ENCODE results near the gene CYP2F1. TPM values are rescaled to one million over a fixed set of nuclear protein-coding genes. Genes with fewer than 3 reads are reported as not detected.

The CYP2F1 gene
- total and polyA plus RNA-seq, 2 of the 13 experiments (the other 11 are each of a cell fraction or from before 2014, with no cell fraction given) = not detected

GRCh38 chr19:41076286-41076685 lies 37.9 kb upstream of the CYP2F1 start:
- WGBS (ENCODE audit: low lambda C conversion rate) = 30% methylated on average over 3 of the region's 3 CpGs
- H3K4me3 ChIP-seq (replicated peaks in 1 of 3; ENCODE audit: insufficient read depth in 1 of 3, low read depth in 2 of 3, low read length in 3 of 3) = no peak overlapping the region
- no peaks in the 10 kb centered on the region; a peak in 1 of 5 replicates for H3K27me3 ChIP-seq (ENCODE audit: control insufficient read depth in 1 of 2, insufficient read depth in 2 of 2, low read length in 2 of 2)
- CTCF ChIA-PET (ENCODE audit: low intra/inter-chr PET ratio, low total read pairs) = no interaction called here
- no peak for ATAC-seq
- H3K4me1 ChIP-seq (ENCODE audit: insufficient read depth, low read length) = no peaks in the 10 kb centered on the region
- H2AFZ ChIP-seq (ENCODE audit: low read length) = no peak overlapping the region
- no peak for FAIRE-seq
- no peaks in the 10 kb centered on the region for H4K20me1 ChIP-seq (ENCODE audit: insufficient read depth, low read length)
- POLR2A ChIA-PET = no interaction called here
- intact Hi-C loops (cut with micrococcal nuclease; ENCODE audit: unreplicated experiment) = no loop called here
- H3K36me3 ChIP-seq (replicated peaks in 1 of 2; ENCODE audit: control insufficient read depth in 1 of 2, insufficient read depth in 2 of 2, low read length in 2 of 2) = no peaks in the 10 kb centered on the region
- in situ Hi-C loops (cut with HindIII; ENCODE audit: extremely low pct_ligation_motif_present, low pct_unique_long_range_greater_than_20kb) = no loop called here
- no TSS peak for BruUV-seq (replicated peaks)
- H3K79me2 ChIP-seq (ENCODE audit: insufficient read depth, low read length) = no peaks in the 10 kb centered on the region
- DNase-seq (ENCODE audit: low spot score) = no peak
- H3K4me2 ChIP-seq (ENCODE audit: low read depth, low read length) = no peak overlapping the region
- no peak overlapping the region for H3K9ac ChIP-seq (ENCODE audit: insufficient read depth, low read depth, low read length)
- TF ChIP-seq ZHX1 (CRISPR knock-in tag; IDR thresholded peaks at IDR 0.05; ENCODE audit: low read depth) = no peak
- TF ChIP-seq ZNF274 (CRISPR knock-in tag; IDR thresholded peaks at IDR 0.05) = no peak
- TF ChIP-seq ZNF775 (CRISPR knock-in tag; IDR thresholded peaks at IDR 0.05; ENCODE audit: borderline replicate concordance) = no peak
- no peak for TF ChIP-seq IKZF4 (CRISPR knock-in tag; IDR thresholded peaks at IDR 0.05; ENCODE audit: borderline replicate concordance, low read depth, not compliant biosample characterization)
- no peak for TF ChIP-seq IRX3 (CRISPR knock-in tag; IDR thresholded peaks at IDR 0.05; ENCODE audit: borderline replicate concordance, low read depth)
- TF ChIP-seq, protein P1, sequence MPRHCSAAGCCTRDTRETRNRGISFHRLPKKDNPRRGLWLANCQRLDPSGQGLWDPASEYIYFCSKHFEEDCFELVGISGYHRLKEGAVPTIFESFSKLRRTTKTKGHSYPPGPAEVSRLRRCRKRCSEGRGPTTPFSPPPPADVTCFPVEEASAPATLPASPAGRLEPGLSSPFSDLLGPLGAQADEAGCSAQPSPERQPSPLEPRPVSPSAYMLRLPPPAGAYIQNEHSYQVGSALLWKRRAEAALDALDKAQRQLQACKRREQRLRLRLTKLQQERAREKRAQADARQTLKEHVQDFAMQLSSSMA (CRISPR knock-in tag; IDR thresholded peaks at IDR 0.05) = no peak
- no peak for TF ChIP-seq BHLHE40 (IDR thresholded peaks at IDR 0.05; ENCODE audit: low read length)
- TF ChIP-seq WIZ (CRISPR knock-in tag; IDR thresholded peaks at IDR 0.05) = no peak
- TF ChIP-seq RAD51 (IDR thresholded peaks at IDR 0.05; ENCODE audit: borderline replicate concordance) = no peak
- no peak for TF ChIP-seq ZNF652 (CRISPR knock-in tag; IDR thresholded peaks at IDR 0.05; ENCODE audit: borderline replicate concordance, low read depth)
- no peak for TF ChIP-seq ZNF296 (CRISPR knock-in tag; conservative IDR thresholded peaks at IDR 0.05)
- no peak for TF ChIP-seq AHR (CRISPR knock-in tag; IDR thresholded peaks at IDR 0.05)
- TF ChIP-seq SKI (IDR thresholded peaks at IDR 0.05; ENCODE audit: partially characterized antibody) = no peak
- TF ChIP-seq IKZF5 (CRISPR knock-in tag; IDR thresholded peaks at IDR 0.05) = no peak
- H3K9me3 ChIP-seq (ENCODE audit: low read length) = no peaks in the 10 kb centered on the region
- no peak overlapping the region for H3K27ac ChIP-seq (ENCODE audit: extremely low read length, insufficient read depth, low read length)

Measured in HepG2 (cell line).